Fibroblast of peridontal ligament (primary cell): ENCODE measurements around the gene CFAP65.

Experiments
- DNase-seq: peaks from one replicate; pipeline ENCODE4 v3.0.0-alpha.2; 2010; ENCODE audit errors: extremely low read depth

CFAP65 gene

GRCh38 chr2:218964041-218964771, 77.1 kb downstream of the CFAP65 start:
- DNase-seq: peak; percentile 21

GRCh38 chr2:218963601-218964000, 77.7 kb downstream of the CFAP65 start:
- DNase-seq: no peak

GRCh38 chr2:218962859-218963492, 78.3 kb downstream of the CFAP65 start:
- peak; percentile 40 for DNase-seq

GRCh38 chr2:218961651-218962570, 79.4 kb downstream of the CFAP65 start:
- DNase-seq: no peak

GRCh38 chr2:218961229-218961628, 80.1 kb downstream of the CFAP65 start:
- no peak for DNase-seq

DNA sequence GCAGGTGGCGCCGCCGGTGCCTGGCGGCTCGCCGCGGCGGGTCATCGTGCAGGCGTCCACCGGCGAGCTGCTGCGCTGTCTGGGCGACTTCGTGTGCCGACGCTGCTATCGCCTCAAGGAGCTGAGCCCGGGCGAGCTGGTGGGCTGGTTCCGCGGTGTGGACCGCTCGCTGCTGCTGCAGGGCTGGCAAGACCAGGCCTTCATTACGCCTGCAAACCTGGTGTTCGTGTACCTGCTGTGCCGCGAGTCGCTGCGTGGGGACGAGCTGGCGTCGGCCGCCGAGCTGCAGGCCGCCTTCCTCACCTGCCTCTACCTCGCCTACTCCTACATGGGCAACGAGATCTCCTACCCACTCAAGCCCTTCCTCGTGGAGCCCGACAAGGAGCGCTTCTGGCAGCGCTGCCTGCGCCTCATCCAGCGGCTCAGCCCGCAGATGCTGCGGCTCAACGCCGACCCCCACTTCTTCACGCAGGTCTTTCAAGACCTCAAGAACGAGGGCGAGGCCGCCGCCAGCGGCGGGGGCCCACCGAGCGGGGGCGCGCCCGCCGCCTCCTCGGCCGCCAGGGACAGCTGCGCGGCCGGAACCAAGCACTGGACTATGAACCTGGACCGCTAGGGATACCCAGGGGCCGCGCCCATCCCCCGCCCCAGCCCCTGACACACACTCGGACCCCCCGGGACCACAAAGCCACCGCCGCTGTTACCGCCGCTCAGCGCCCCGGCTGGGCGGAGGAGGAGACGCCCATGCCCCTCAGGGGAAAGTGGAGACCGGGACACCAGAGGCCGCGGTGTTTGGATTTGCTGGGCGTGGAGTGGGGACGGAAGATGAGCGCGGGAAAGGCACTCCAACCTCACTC, 80.8 kb downstream of the CFAP65 start:
- DNase-seq: no peak

DNA sequence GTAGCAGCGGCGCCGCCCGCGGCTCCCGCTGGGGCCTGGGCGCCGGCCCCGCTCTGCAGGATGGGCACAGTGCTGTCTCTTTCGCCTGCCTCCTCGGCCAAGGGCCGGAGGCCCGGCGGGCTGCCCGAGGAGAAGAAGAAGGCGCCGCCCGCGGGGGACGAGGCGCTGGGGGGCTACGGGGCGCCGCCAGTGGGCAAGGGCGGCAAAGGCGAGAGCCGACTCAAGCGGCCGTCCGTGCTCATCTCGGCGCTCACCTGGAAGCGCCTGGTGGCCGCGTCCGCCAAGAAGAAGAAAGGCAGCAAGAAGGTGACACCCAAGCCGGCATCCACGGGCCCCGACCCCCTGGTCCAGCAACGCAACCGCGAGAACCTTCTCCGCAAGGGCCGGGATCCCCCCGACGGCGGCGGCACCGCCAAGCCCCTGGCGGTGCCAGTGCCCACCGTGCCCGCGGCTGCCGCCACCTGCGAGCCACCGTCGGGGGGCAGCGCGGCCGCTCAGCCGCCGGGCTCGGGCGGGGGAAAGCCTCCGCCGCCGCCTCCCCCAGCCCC, 81.5 kb downstream of the CFAP65 start:
- DNase-seq: no peak

DNA sequence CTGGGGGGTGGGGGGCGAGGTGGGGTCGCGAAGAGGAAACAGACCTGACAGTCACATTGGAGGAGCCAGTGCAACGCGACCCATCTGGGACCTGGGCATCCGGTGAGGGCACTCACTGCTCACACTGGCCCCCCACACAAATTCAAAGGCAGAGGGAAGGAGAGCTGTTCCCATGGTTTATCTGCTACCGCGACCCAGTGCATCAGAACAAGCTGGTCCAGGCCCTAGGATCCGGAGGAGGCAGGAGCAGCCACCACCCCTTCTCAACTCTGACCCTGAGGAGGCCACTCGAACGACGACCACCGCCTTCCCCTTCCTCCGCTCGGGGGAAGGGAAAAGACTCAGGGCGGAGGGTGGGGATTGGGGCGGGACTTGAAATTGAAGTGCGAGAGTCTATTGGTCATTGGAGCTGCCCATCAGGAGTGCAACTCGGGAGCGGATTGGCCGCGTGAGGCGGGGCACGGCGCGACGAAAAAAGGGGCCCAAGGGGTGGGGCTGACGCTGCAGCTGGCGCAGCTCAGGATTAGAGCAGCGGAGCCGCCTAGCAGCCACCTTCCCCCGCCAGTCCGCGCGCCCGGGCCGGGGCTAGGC, 82.1 kb downstream of the CFAP65 start, which contains the start of gene CDK5R2:
Gene CDK5R2, plus strand, starts transcription at position 526 of the 591 bp plus-strand sequence. CDS start 155 bp downstream, outside the sequence.
- DNase-seq: peak; percentile 58

GRCh38 chr2:218958276-218958675, 83.0 kb downstream of the CFAP65 start:
- no peak for DNase-seq

- DNase-seq: no peak
Observed at GRCh38 chr2:218957671-218958070, 83.6 kb downstream of the CFAP65 start.

GRCh38 chr2:218956039-218956438, 85.3 kb downstream of the CFAP65 start:
- no peak for DNase-seq

DNA sequence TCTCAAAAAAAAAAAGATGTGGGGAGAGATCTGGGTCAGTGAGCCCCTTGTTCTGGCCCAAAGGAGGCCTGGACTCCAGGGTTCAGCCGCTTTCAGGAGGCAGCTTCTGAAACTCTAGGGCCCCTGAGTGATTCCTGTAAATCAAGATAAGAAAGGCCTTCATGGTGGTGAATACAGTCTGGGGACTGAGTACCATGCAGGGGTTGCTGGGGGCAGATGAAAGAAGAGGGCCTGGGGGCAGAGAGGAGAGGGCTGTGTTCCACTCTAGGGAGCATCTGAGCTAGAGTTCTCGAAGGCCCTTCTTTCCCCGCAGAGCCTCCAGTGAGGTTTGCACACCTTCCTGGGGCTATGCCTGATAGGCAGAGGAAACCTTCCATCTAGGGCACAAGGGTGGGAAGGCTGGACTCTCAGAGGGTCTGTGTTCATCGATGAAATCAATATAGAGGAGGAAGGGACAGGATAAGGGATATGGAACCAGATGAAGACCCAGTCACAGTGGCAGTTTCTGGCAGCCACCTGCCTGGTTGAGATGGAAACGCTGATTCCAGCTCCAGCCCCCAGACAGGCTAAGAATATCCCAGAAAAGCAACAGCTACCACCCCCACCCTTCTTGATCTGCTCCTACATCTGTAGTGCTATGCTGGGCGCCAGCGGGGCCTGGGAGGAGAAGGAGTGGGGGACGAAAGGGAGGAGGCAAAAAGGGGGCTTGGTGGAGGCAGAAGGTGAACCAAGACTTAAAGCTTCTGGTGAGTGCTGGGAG, 86.6 kb downstream of the CFAP65 start:
- no peak for DNase-seq

GRCh38 chr2:218953366-218953954, 87.9 kb downstream of the CFAP65 start:
- no peak for DNase-seq
